Uterus (tissue), 4 donors: ENCODE data around the gene SPIB. TPM values are rescaled to one million over a fixed set of nuclear protein-coding genes. Genes with fewer than 3 reads are reported as not detected.

Experiments
- DNase-seq, 2 donors: peaks; one replicate each; pipeline ENCODE4 v3.0.0-alpha.2; 2019 to 2020
- H3K27ac ChIP-seq, 2 donors: fragments of 200-600 bp; sonication (generic); 1 replicate in 1 of 2; 2 replicates in 1 of 2; pipeline ENCODE4 v1.5.1; 2016 to 2018
- H3K27me3 ChIP-seq, 2 donors: fragments of 200-600 bp; sonication (generic); one replicate each; pipeline ENCODE4 v1.5.1; 2018 to 2019; ENCODE audit warnings: control low read depth in 1 of 2
- H3K36me3 ChIP-seq, 2 donors: fragments of 200-600 bp; sonication (generic); one replicate each; pipeline ENCODE4 v1.5.1; 2019; ENCODE audit warnings: control low read depth in 1 of 2
- H3K4me1 ChIP-seq, 2 donors: fragments of 200-600 bp; sonication (generic); one replicate each; pipeline ENCODE4 v1.5.1; 2018 to 2019; ENCODE audit warnings: control low read depth in 1 of 2
- H3K4me3 ChIP-seq, 2 donors: fragments of 200-600 bp; sonication (generic); 1 replicate in 1 of 2; 2 replicates in 1 of 2; pipeline ENCODE4 v1.5.1; 2018 to 2019; ENCODE audit warnings: mild to moderate bottlenecking in 1 of 2
- H3K9me3 ChIP-seq, 2 donors: fragments of 200-600 bp; sonication (generic); one replicate each; pipeline ENCODE4 v1.5.1; 2019; ENCODE audit warnings: control low read depth in 1 of 2
- CTCF ChIP-seq, 4 experiments: fragments of 200-600 bp in 2 of 4; fragments of 450-650 bp in 2 of 4; sonication (generic) in 2 of 4; IDR thresholded peaks; one replicate each; pipeline ENCODE4 v1.5.1; 2016 to 2019; ENCODE audit warnings: antibody characterized with exemption in 4 of 4, mild to moderate bottlenecking in 2 of 4, moderate library complexity in 1 of 4
- POLR2A ChIP-seq, 2 donors: fragments of 450-650 bp; IDR thresholded peaks; one replicate each; pipeline ENCODE4 v1.6.1; 2016; ENCODE audit warnings: antibody characterized with exemption in 2 of 2, mild to moderate bottlenecking in 1 of 2, moderate library complexity in 1 of 2
- intact Hi-C: fragments of 100-400 bp; cut with DNase I; formaldehyde crosslinking; loops from one replicate; pipeline ENCODE4 v1.15.1; 2023; ENCODE audit warnings: low total_unique reads
- total RNA-seq, 4 donors: library from RNA; depleted of rRNA in 3 of 4; stranded (reverse); fragments of >200 nt in 3 of 4; gene quantifications; one replicate each; pipeline versions ENCODE4 v1.1.0 to v1.2.4, GENCODE V29; 2014 to 2023
- donor health status: DM: yes; HTN: yes; CAD: no.

The SPIB gene
- total RNA-seq, 4 donors from 2014 or later = under 0.01 to 2.1 TPM; not detected in 2

- no peaks in the 10 kb centered on the region for H3K27me3 ChIP-seq
- TF ChIP-seq CTCF (IDR thresholded peaks at IDR 0.05) (no peak), POLR2A (IDR thresholded peaks at IDR 0.05) (no peak)
- H3K36me3 ChIP-seq = no peaks in the 10 kb centered on the region
- H3K4me1 ChIP-seq = no peaks in the 10 kb centered on the region
- DNase-seq = no peak
- no peaks in the 10 kb centered on the region for H3K9me3 ChIP-seq
- intact Hi-C loops = no loop called here
- no peak overlapping the region for H3K27ac ChIP-seq
- H3K4me3 ChIP-seq = no peak overlapping the region
Measured at GRCh38 chr19:50402544-50403301, 16.0 kb upstream of the SPIB start.

- Histone ChIP-seq H3K36me3 (no peaks in the 10 kb centered on the region), H3K4me1 (no peaks in the 10 kb centered on the region), H3K9me3 (no peaks in the 10 kb centered on the region), H3K27me3 (no peaks in the 10 kb centered on the region), H3K4me3 (no peak overlapping the region), H3K27ac (no peak overlapping the region)
- TF ChIP-seq POLR2A (IDR thresholded peaks at IDR 0.05) (no peak), CTCF (IDR thresholded peaks at IDR 0.05) (no peak)
- intact Hi-C loops = no loop called here
- DNase-seq = no peak
Measured at GRCh38 chr19:50406156-50406820, 12.4 kb upstream of the SPIB start.

- Histone ChIP-seq H3K36me3 (no peaks in the 10 kb centered on the region), H3K27ac (no peak overlapping the region), H3K27me3 (no peaks in the 10 kb centered on the region), H3K4me1 (no peaks in the 10 kb centered on the region), H3K9me3 (no peaks in the 10 kb centered on the region), H3K4me3 (no peak overlapping the region)
- DNase-seq = no peak
- intact Hi-C loops = no loop called here
- TF ChIP-seq POLR2A (IDR thresholded peaks at IDR 0.05) (no peak), CTCF (IDR thresholded peaks at IDR 0.05) (no peak)
Measured at GRCh38 chr19:50406829-50407228, 11.9 kb upstream of the SPIB start.

GRCh38 chr19:50409347-50409746 is 9.4 kb upstream of the SPIB start:
- H3K27ac ChIP-seq = no peak overlapping the region
- no peaks in the 10 kb centered on the region for H3K4me1 ChIP-seq
- no peaks in the 10 kb centered on the region for H3K9me3 ChIP-seq
- DNase-seq = no peak
- intact Hi-C loops = no loop called here
- no peaks in the 10 kb centered on the region for H3K27me3 ChIP-seq
- TF ChIP-seq CTCF (IDR thresholded peaks at IDR 0.05) (no peak), POLR2A (IDR thresholded peaks at IDR 0.05) (no peak)
- H3K4me3 ChIP-seq = no peak overlapping the region
- no peaks in the 10 kb centered on the region for H3K36me3 ChIP-seq

GRCh38 chr19:50410109-50410508 is 8.6 kb upstream of the SPIB start:
- no peak for DNase-seq
- Histone ChIP-seq H3K27ac (no peak overlapping the region), H3K4me3 (no peak overlapping the region), H3K27me3 (no peaks in the 10 kb centered on the region), H3K4me1 (no peaks in the 10 kb centered on the region), H3K9me3 (no peaks in the 10 kb centered on the region), H3K36me3 (no peaks in the 10 kb centered on the region)
- TF ChIP-seq POLR2A (IDR thresholded peaks at IDR 0.05) (no peak), CTCF (IDR thresholded peaks at IDR 0.05) (no peak)
- intact Hi-C loops = loop anchor here (5.0 kb wide), 1 partner anchor 43 kb away; the partner anchor contains the start of gene NAPSA
